GM23338 (cell line): ENCODE results near the gene ROBO1. TPM values are rescaled to one million over a fixed set of nuclear protein-coding genes. Genes with fewer than 3 reads are reported as not detected.

Experiments
- ATAC-seq: fragments of 200-7000 bp; cut with Tn5 transposase; 3 replicates; pipeline ENCODE4 v1.9.1; 2020
- DNase-seq: peaks from one replicate; pipeline ENCODE4 v3.0.0-alpha.2; 2015; ENCODE audit warnings: low spot score
- H2AFZ ChIP-seq: fragments of 200-600 bp; sonication (generic); 2 replicates; pipeline ENCODE4 v1.8.0; 2016; ENCODE audit warnings: antibody characterized with exemption, mild to moderate bottlenecking, moderate library complexity
- H3F3A ChIP-seq: fragments of 200-600 bp; sonication (generic); replicated peaks from 2 replicates; pipeline ENCODE4 v1.8.0; 2017; ENCODE audit warnings: antibody characterized with exemption, mixed run types, low read depth
- H3K27ac ChIP-seq: fragments of 200-600 bp; sonication (generic); 2 replicates; pipeline ENCODE4 v1.6.1; 2016; ENCODE audit warnings: low read depth
- H3K27me3 ChIP-seq: fragments of 200-600 bp; sonication (generic); 2 replicates; pipeline ENCODE4 v1.8.0; 2016; ENCODE audit warnings: mild to moderate bottlenecking, mixed run types, moderate library complexity; ENCODE audit not compliant: insufficient read depth
- H3K36me3 ChIP-seq: fragments of 200-600 bp; sonication (generic); 2 replicates; pipeline ENCODE4 v1.8.0; 2016; ENCODE audit warnings: mild to moderate bottlenecking; ENCODE audit not compliant: insufficient read depth
- H3K4me1 ChIP-seq: fragments of 200-600 bp; sonication (generic); 2 replicates; pipeline ENCODE4 v1.8.0; 2016; ENCODE audit warnings: mild to moderate bottlenecking, moderate library complexity; ENCODE audit not compliant: insufficient read depth
- H3K4me2 ChIP-seq: fragments of 200-600 bp; sonication (generic); 2 replicates; pipeline ENCODE4 v1.7.1; 2017; ENCODE audit warnings: mixed run types
- H3K4me3 ChIP-seq: fragments of 200-600 bp; sonication (generic); 2 replicates; pipeline ENCODE4 v1.6.1; 2016; ENCODE audit warnings: mixed run types
- H3K79me2 ChIP-seq: fragments of 200-600 bp; sonication (generic); replicated peaks from 2 replicates; pipeline ENCODE4 v1.8.0; 2017; ENCODE audit warnings: mild to moderate bottlenecking; ENCODE audit not compliant: insufficient read depth
- H3K9me2 ChIP-seq: fragments of 200-600 bp; sonication (generic); 2 replicates; pipeline ENCODE4 v1.8.0; 2017; ENCODE audit not compliant: insufficient read depth
- H4K20me1 ChIP-seq: fragments of 200-600 bp; sonication (generic); replicated peaks from 2 replicates; pipeline ENCODE4 v1.8.0; 2017; ENCODE audit warnings: mild to moderate bottlenecking; ENCODE audit not compliant: insufficient read depth
- H3K27ac Mint-ChIP-seq: 2 replicates; pipeline ENCODE4 v1.8.0; 2020; ENCODE audit warnings: inconsistent platforms, mild to moderate bottlenecking, moderate library complexity, mixed read lengths
- H3K27me3 Mint-ChIP-seq: 3 replicates; pipeline ENCODE4 v1.8.0; 2022; ENCODE audit warnings: low read depth, mild to moderate bottlenecking, moderate library complexity, mixed read lengths, inconsistent platforms; ENCODE audit not compliant: insufficient read depth, poor library complexity
- H3K36me3 Mint-ChIP-seq: 3 replicates; pipeline ENCODE4 v1.8.0; 2021; ENCODE audit warnings: low read depth, mild to moderate bottlenecking, inconsistent platforms, moderate library complexity, mixed read lengths
- H3K4me1 Mint-ChIP-seq: 3 replicates; pipeline ENCODE4 v1.8.0; 2020; ENCODE audit warnings: mild to moderate bottlenecking, inconsistent platforms, mixed read lengths
- H3K4me3 Mint-ChIP-seq: 3 replicates; pipeline ENCODE4 v1.8.0; 2021; ENCODE audit warnings: moderate library complexity, mild to moderate bottlenecking, inconsistent platforms, mixed read lengths
- H3K9me3 Mint-ChIP-seq: 3 replicates; pipeline ENCODE4 v1.8.0; 2020; ENCODE audit warnings: moderate library complexity, mild to moderate bottlenecking, inconsistent platforms, mixed read lengths
- CREB1 ChIP-seq: fragments of 250-450 bp; sonication (Bioruptor Pico); IDR thresholded peaks from 2 replicates; pipeline ENCODE4 v1.5.0; 2020; ENCODE audit warnings: low read depth, mild to moderate bottlenecking, moderate library complexity
- CTCF ChIP-seq, 2 experiments: fragments of 200-600 bp in 1 of 2; sonication (generic) in 1 of 2; conservative IDR thresholded peaks; 2 replicates each; pipeline versions ENCODE4 v1.5.1 to v1.6.1; 2016 to 2017; ENCODE audit warnings: antibody characterized with exemption in 2 of 2, low read depth in 2 of 2, mild to moderate bottlenecking in 2 of 2, moderate library complexity in 1 of 2
- ETS1 ChIP-seq: IDR thresholded peaks from 2 replicates; pipeline ENCODE4 v1.6.1; 2016; ENCODE audit warnings: antibody characterized with exemption
- EZH2 ChIP-seq: fragments of 200-600 bp; sonication (generic); IDR thresholded peaks from one replicate; pipeline ENCODE4 v1.8.0; 2017; ENCODE audit warnings: antibody characterized with exemption, mild to moderate bottlenecking, low read depth; ENCODE audit not compliant: unreplicated experiment
- JUNB ChIP-seq: IDR thresholded peaks from one replicate; pipeline ENCODE4 v1.6.1; 2016; ENCODE audit warnings: antibody characterized with exemption; ENCODE audit not compliant: unreplicated experiment
- POLR2AphosphoS5 ChIP-seq: IDR thresholded peaks from 2 replicates; pipeline ENCODE4 v1.6.1; 2016; ENCODE audit warnings: antibody characterized with exemption, low read depth
- REST ChIP-seq: IDR thresholded peaks from one replicate; pipeline ENCODE4 v1.6.1; 2018; ENCODE audit warnings: antibody characterized with exemption; ENCODE audit not compliant: unreplicated experiment
- STAT1 ChIP-seq: IDR thresholded peaks from one replicate; pipeline ENCODE4 v1.6.1; 2016; ENCODE audit warnings: antibody characterized with exemption; ENCODE audit not compliant: unreplicated experiment
- ZNF114 ChIP-seq: fragments of 250-450 bp; sonication (Bioruptor Pico); IDR thresholded peaks from 2 replicates; pipeline ENCODE4 v1.5.0; 2020; ENCODE audit warnings: mild to moderate bottlenecking, moderate library complexity
- ZNF462 ChIP-seq: fragments of 250-450 bp; sonication (Bioruptor Pico); IDR thresholded peaks from 2 replicates; pipeline ENCODE4 v1.5.0; 2020; ENCODE audit warnings: mild to moderate bottlenecking, moderate library complexity
- polyA plus RNA-seq: library from polyadenylated mRNA; unstranded; fragments of >200 nt; fragmentation: Nextera tagmentation; extraction: Ambion mirVana; gene quantifications from 2 replicates; pipeline ENCODE4 v1.2.1, GENCODE V29; 2016
- total RNA-seq: library from RNA; depleted of rRNA; stranded (reverse); fragments of >200 nt; shearing (Covaris generic); gene quantifications from 2 replicates; pipeline ENCODE4 v1.2.3, GENCODE V29; 2014

ROBO1 gene
- total and polyA plus RNA-seq, 2 experiments from 2014 or later = 19.2 to 78.3 TPM

GRCh38 chr3:78798266-78798832 is 969.4 kb downstream of the ROBO1 start:
- no peak overlapping the region for H3K27ac Mint-ChIP-seq
- TF ChIP-seq STAT1 (no peak), REST (no peak), CTCF (conservative IDR thresholded peaks at IDR 0.05; ENCODE audit: low read depth in 2 of 2) (no peak), JUNB (no peak), CREB1 (CRISPR knock-in tag) (no peak), ETS1 (no peak), ZNF462 (CRISPR knock-in tag) (no peak), ZNF114 (CRISPR knock-in tag) (no peak), EZH2 (no peak), POLR2AphosphoS5 (no peak)
- no peak for ATAC-seq

More at GRCh38 chr3:78798266-78798832, 969.4 kb downstream of the ROBO1 start:
- Histone ChIP-seq H3K27ac (no peak overlapping the region), H3K36me3 (no peaks in the 10 kb centered on the region), H2AFZ (no peak overlapping the region), H3K9me2 (0 out of 2 replicates have a peak, but pooled peaks cover 5% of the 10 kb centered on the region), H3F3A (no peaks in the 10 kb centered on the region), H3K4me3 (no peak overlapping the region), H4K20me1 (no peaks in the 10 kb centered on the region), H3K4me2 (no peak overlapping the region), H3K4me1 (peaks cover 41% of the 10 kb centered on the region), H3K79me2 (peaks cover 22% of the 10 kb centered on the region), H3K27me3 (no peaks in the 10 kb centered on the region)
- Mint-ChIP-seq H3K36me3 (no peaks in the 10 kb centered on the region), H3K9me3 (no peaks in the 10 kb centered on the region), H3K27me3 (no peaks in the 10 kb centered on the region), H3K4me1 (peaks cover 31% of the 10 kb centered on the region), H3K4me3 (no peak overlapping the region)
- no peak for DNase-seq
